ENCODE data around the gene ATG4A. TPM values are rescaled to one million over a fixed set of nuclear protein-coding genes. Genes with fewer than 3 reads are reported as not detected.

ATG4A gene
- total and polyA plus RNA-seq, 2 of the 8 experiments (the other 6 are each of a cell fraction or from before 2014, with no cell fraction given): 1.2 to 2.0 TPM

GRCh38 chrX:108199041-108199440, 107.5 kb downstream of the ATG4A start (continued):
- TF ChIP-seq SUZ12 (IDR thresholded peaks at IDR 0.05; ENCODE audit: low read length): no peak

All from H1 (cell line).